Measurements from ENCODE around the gene PIBF1.

- TF ChIP-seq CTCF (IDR thresholded peaks at IDR 0.05): no peak
- TF ChIP-seq POLR2AphosphoS5 (IDR thresholded peaks at IDR 0.05): no peak
- no peak for TF ChIP-seq POLR2A (IDR thresholded peaks at IDR 0.05)
These were observed 41.9 kb upstream of the PIBF1 start for GRCh38 chr13:72740015-72740414.
